Breast epithelium (tissue), 3 donors: ENCODE results near the gene UBASH3B.

Experiments used
- CTCF ChIP-seq, 3 donors: fragments of 450-650 bp; IDR thresholded peaks; one replicate each; pipeline ENCODE4 v1.5.1; 2016 to 2017; ENCODE audit warnings: antibody characterized with exemption in 3 of 3, mild to moderate bottlenecking in 3 of 3, moderate library complexity in 3 of 3
- POLR2A ChIP-seq: fragments of 450-650 bp; IDR thresholded peaks from one replicate; pipeline ENCODE4 v1.6.1; 2016; ENCODE audit warnings: antibody characterized with exemption, mild to moderate bottlenecking, moderate library complexity

GRCh38 chr11:122659676-122660554 is 4.4 kb downstream of the UBASH3B start:
- TF ChIP-seq CTCF (IDR thresholded peaks at IDR 0.05): no peak
- no peak for TF ChIP-seq POLR2A
